Mesendoderm (in vitro differentiated cells): ENCODE data around the gene FGF3.

ENCODE experiments used
- DNase-seq: peaks from one replicate; pipeline ENCODE4 v3.0.0; 2013
- H2AK5ac ChIP-seq: 2 replicates; pipeline ENCODE4 v1.6.1; 2013; ENCODE audit warnings: low read length, inconsistent platforms
- H2BK120ac ChIP-seq: 2 replicates; pipeline ENCODE4 v1.6.1; 2013; ENCODE audit warnings: low read depth, mild to moderate bottlenecking, low read length, moderate library complexity, mixed read lengths
- H2BK15ac ChIP-seq: replicated peaks from 2 replicates; pipeline ENCODE4 v1.6.1; 2013; ENCODE audit warnings: low read depth, mild to moderate bottlenecking, moderate library complexity
- H2BK5ac ChIP-seq: 2 replicates; pipeline ENCODE4 v1.6.1; 2013; ENCODE audit warnings: low read length, inconsistent platforms
- H3K18ac ChIP-seq: 2 replicates; pipeline ENCODE4 v1.6.1; 2013; ENCODE audit warnings: mild to moderate bottlenecking, low read length, mixed read lengths
- H3K23ac ChIP-seq: one replicate; pipeline ENCODE4 v1.6.1; 2013; ENCODE audit warnings: low read length
- H3K27ac ChIP-seq: 2 replicates; pipeline ENCODE4 v1.5.1; 2013; ENCODE audit warnings: low read depth, mild to moderate bottlenecking, inconsistent platforms, low read length, moderate library complexity
- H3K27me3 ChIP-seq: 2 replicates; pipeline ENCODE4 v1.6.1; 2013; ENCODE audit warnings: low read length, control low read depth, mild to moderate bottlenecking, inconsistent platforms; ENCODE audit not compliant: insufficient read depth, poor library complexity
- H3K36me3 ChIP-seq: 2 replicates; pipeline ENCODE4 v1.6.1; 2013; ENCODE audit warnings: low read length, inconsistent platforms; ENCODE audit not compliant: control insufficient read depth, insufficient read depth
- H3K4ac ChIP-seq: one replicate; pipeline ENCODE4 v1.6.1; 2013; ENCODE audit warnings: low read depth, mild to moderate bottlenecking, low read length, moderate library complexity
- H3K4me1 ChIP-seq: 2 replicates; pipeline ENCODE4 v1.6.1; 2013; ENCODE audit warnings: low read depth, low read length, inconsistent platforms; ENCODE audit not compliant: control insufficient read depth
- H3K4me2 ChIP-seq: 2 replicates; pipeline ENCODE4 v1.6.1; 2013; ENCODE audit warnings: low read length
- H3K4me3 ChIP-seq: 2 replicates; pipeline ENCODE4 v1.5.1; 2013; ENCODE audit warnings: mild to moderate bottlenecking, low read length
- H3K56ac ChIP-seq: one replicate; pipeline ENCODE4 v1.6.1; 2013; ENCODE audit warnings: low read length
- H3K79me1 ChIP-seq: 2 replicates; pipeline ENCODE4 v1.6.1; 2013; ENCODE audit warnings: low read length, inconsistent platforms
- H3K79me2 ChIP-seq: 2 replicates; pipeline ENCODE4 v1.6.1; 2013; ENCODE audit warnings: mild to moderate bottlenecking, low read length; ENCODE audit not compliant: control insufficient read depth, insufficient read depth
- H3K9ac ChIP-seq: 2 replicates; pipeline ENCODE4 v1.6.1; 2013; ENCODE audit warnings: low read length, inconsistent platforms
- H4K5ac ChIP-seq: one replicate; pipeline ENCODE4 v1.6.1; 2013; ENCODE audit warnings: low read length
- H4K8ac ChIP-seq: one replicate; pipeline ENCODE4 v1.6.1; 2013; ENCODE audit warnings: low read depth, mild to moderate bottlenecking, control low read depth, low read length, moderate library complexity
- WGBS: extraction: QIAGEN DNeasy Blood & Tissue Kit; methylation state at CpG from one replicate; pipeline ENCODE4 v1.1.7; 2013; ENCODE audit warnings: low lambda C conversion rate, missing lambda C conversion rate; ENCODE audit not compliant: insufficient coverage; ENCODE audit errors: extremely low coverage; 5-methylcytosine and 5-hydroxymethylcytosine counted together

The FGF3 gene

GRCh38 chr11:69836401-69836800, 17.2 kb upstream of the FGF3 start:
- no CpG with 5 or more reads among the region's 17 CpGs for WGBS

GRCh38 chr11:69834811-69835800, 15.9 kb upstream of the FGF3 start:
- WGBS, result no CpG with 5 or more reads among the region's 35 CpGs
- no peak overlapping the region for H3K4ac ChIP-seq
- H3K79me2 ChIP-seq, result no peaks in the 10 kb centered on the region
- H3K27me3 ChIP-seq, result no peaks in the 10 kb centered on the region
- H2BK120ac ChIP-seq, result no peak overlapping the region
- H3K4me1 ChIP-seq, result no peaks in the 10 kb centered on the region
- H4K5ac ChIP-seq, result no peak overlapping the region
- no peak overlapping the region for H2BK5ac ChIP-seq
- no peak overlapping the region for H2AK5ac ChIP-seq
- no peak overlapping the region for H3K23ac ChIP-seq
- H4K8ac ChIP-seq, result no peak overlapping the region
- H3K9ac ChIP-seq, result no peak overlapping the region
- H3K18ac ChIP-seq, result no peak overlapping the region
- no peak overlapping the region for H3K56ac ChIP-seq
- no peaks in the 10 kb centered on the region for H3K79me1 ChIP-seq
- no peak overlapping the region for H3K4me2 ChIP-seq
- DNase-seq, result no peak
- H3K4me3 ChIP-seq, result no peak overlapping the region
- H3K27ac ChIP-seq, result no peak overlapping the region
- H2BK15ac ChIP-seq, result no peak overlapping the region
- H3K36me3 ChIP-seq, result no peaks in the 10 kb centered on the region

More at GRCh38 chr11:69836401-69836800, 17.2 kb upstream of the FGF3 start:
- no peak overlapping the region for H2AK5ac ChIP-seq
- no peak overlapping the region for H2BK5ac ChIP-seq
- no peaks in the 10 kb centered on the region for H3K36me3 ChIP-seq
- H3K23ac ChIP-seq, result no peak overlapping the region
- no peak overlapping the region for H3K4ac ChIP-seq
- no peaks in the 10 kb centered on the region for H3K79me1 ChIP-seq
- no peaks in the 10 kb centered on the region for H3K4me1 ChIP-seq
- no peak overlapping the region for H3K18ac ChIP-seq
- no peak for DNase-seq
- H3K9ac ChIP-seq, result no peak overlapping the region
- H3K56ac ChIP-seq, result no peak overlapping the region
- H3K4me3 ChIP-seq, result no peak overlapping the region
- no peak overlapping the region for H2BK120ac ChIP-seq
- no peak overlapping the region for H3K4me2 ChIP-seq
- H4K8ac ChIP-seq, result no peak overlapping the region
- H3K27me3 ChIP-seq, result no peaks in the 10 kb centered on the region
- H4K5ac ChIP-seq, result no peak overlapping the region
- no peak overlapping the region for H3K27ac ChIP-seq
- H3K79me2 ChIP-seq, result no peaks in the 10 kb centered on the region
- no peak overlapping the region for H2BK15ac ChIP-seq

GRCh38 chr11:69834251-69834650, 15.0 kb upstream of the FGF3 start:
- Histone ChIP-seq H3K4me1 (no peaks in the 10 kb centered on the region), H3K56ac (no peak overlapping the region), H2BK15ac (no peak overlapping the region), H3K27ac (no peak overlapping the region), H3K23ac (no peak overlapping the region), H3K27me3 (no peaks in the 10 kb centered on the region), H3K18ac (no peak overlapping the region), H3K4me3 (no peak overlapping the region), H3K9ac (no peak overlapping the region), H3K36me3 (no peaks in the 10 kb centered on the region), H3K79me1 (no peaks in the 10 kb centered on the region), H3K79me2 (no peaks in the 10 kb centered on the region), H4K5ac (no peak overlapping the region), H3K4me2 (no peak overlapping the region), H3K4ac (no peak overlapping the region), H2BK5ac (no peak overlapping the region), H2AK5ac (no peak overlapping the region), H2BK120ac (no peak overlapping the region), H4K8ac (no peak overlapping the region)
- DNase-seq, result no peak
- no CpG with 5 or more reads among the region's 12 CpGs for WGBS

- Histone ChIP-seq H3K27me3 (no peaks in the 10 kb centered on the region), H2BK120ac (no peak overlapping the region), H2BK5ac (no peak overlapping the region), H4K5ac (no peak overlapping the region), H2BK15ac (no peak overlapping the region), H3K9ac (no peak overlapping the region), H4K8ac (no peak overlapping the region), H3K4me3 (no peak overlapping the region), H2AK5ac (no peak overlapping the region), H3K4me2 (no peak overlapping the region), H3K4ac (no peak overlapping the region), H3K23ac (no peak overlapping the region), H3K79me2 (no peaks in the 10 kb centered on the region), H3K79me1 (no peaks in the 10 kb centered on the region), H3K36me3 (no peaks in the 10 kb centered on the region), H3K4me1 (no peaks in the 10 kb centered on the region), H3K56ac (no peak overlapping the region), H3K27ac (no peak overlapping the region), H3K18ac (no peak overlapping the region)
- DNase-seq, result no peak
- WGBS, result no CpG with 5 or more reads among the region's 21 CpGs
These were observed 13.6 kb upstream of the FGF3 start for GRCh38 chr11:69832561-69833413.

GRCh38 chr11:69831985-69832384, 12.8 kb upstream of the FGF3 start:
- Histone ChIP-seq H3K4ac (no peak overlapping the region), H3K4me2 (no peak overlapping the region), H4K8ac (no peak overlapping the region), H2BK15ac (no peak overlapping the region), H4K5ac (no peak overlapping the region), H3K36me3 (no peaks in the 10 kb centered on the region), H2BK120ac (no peak overlapping the region), H3K79me2 (no peaks in the 10 kb centered on the region), H3K18ac (no peak overlapping the region), H3K27me3 (no peaks in the 10 kb centered on the region), H3K27ac (no peak overlapping the region), H2AK5ac (no peak overlapping the region), H3K79me1 (no peaks in the 10 kb centered on the region), H3K9ac (no peak overlapping the region), H3K4me3 (no peak overlapping the region), H3K23ac (no peak overlapping the region), H3K4me1 (no peaks in the 10 kb centered on the region), H3K56ac (no peak overlapping the region), H2BK5ac (no peak overlapping the region)
- no CpG with 5 or more reads among the region's 2 CpGs for WGBS
- DNase-seq, result peak; percentile 42
